Activated CD8-positive, alpha-beta memory T cell treated with anti-CD3 and anti-CD28 coated beads, Interleukin-2, amount 50 U/mL, for 24 hours (primary cell): ENCODE data around the gene ZNF184.

Source experiments
- DNase-seq: peaks from one replicate; pipeline ENCODE4 v3.0.0-alpha.2; 2020; ENCODE audit errors: extremely low read depth

The ZNF184 gene

GRCh38 chr6:27479319-27480182 lies 6.6 kb upstream of the ZNF184 start:
- DNase-seq = peak; percentile 66

DNA sequence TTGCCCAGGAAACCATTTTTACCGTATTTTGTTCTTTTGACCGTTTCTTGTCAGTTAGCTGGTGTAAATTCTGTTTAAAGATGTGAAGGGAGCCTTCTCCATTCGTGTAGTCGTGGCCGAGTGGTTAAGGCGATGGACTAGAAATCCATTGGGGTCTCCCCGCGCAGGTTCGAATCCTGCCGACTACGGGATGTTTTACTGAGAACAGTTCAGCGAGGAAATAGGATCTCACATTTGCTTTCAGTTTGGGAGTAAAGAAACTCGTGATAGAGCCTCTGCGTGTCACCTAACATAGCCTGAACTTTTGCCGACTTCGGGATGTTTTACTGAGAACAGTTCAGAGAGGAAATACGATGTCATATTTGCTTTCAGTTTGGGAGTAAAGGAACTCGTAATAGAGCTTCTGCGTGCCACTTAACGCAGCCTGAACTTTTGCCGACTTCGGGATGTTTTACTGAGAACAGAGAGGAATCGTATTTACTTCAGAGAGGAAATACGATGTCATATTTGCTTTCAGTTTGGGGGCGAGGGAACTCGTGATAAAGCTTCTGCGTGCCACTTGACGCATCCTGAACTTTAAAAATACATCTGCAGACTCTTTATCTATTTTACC lies 5.9 kb upstream of the ZNF184 start:
- DNase-seq = peak; percentile 82

DNA sequence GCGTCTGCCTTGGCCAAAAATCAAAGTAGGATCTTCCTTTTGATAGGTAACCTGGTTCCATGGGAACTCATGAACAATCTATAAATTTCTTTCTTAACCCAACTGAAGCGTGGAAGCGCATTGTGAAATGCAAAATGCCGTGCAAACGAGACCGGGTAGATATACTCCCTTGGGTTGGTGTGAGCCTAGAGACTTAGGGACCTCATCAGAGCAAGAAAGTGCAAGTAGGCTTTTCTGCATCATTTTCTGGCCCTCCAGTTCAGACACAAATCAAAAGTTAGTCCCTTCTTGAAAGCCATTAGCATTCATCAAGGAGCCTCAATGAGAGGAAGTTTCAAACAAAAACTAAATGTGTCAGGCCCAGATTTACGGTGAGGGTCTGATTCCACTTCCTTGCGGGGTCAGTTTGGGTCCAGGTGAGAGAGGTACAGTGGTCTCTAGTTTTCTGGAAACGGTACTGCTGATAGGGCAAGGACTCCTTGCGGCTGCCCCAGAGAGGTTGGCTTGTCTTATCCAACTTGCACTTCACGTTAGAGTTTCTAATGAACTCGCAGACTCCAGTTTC lies 5.3 kb upstream of the ZNF184 start:
- DNase-seq = no peak

DNA sequence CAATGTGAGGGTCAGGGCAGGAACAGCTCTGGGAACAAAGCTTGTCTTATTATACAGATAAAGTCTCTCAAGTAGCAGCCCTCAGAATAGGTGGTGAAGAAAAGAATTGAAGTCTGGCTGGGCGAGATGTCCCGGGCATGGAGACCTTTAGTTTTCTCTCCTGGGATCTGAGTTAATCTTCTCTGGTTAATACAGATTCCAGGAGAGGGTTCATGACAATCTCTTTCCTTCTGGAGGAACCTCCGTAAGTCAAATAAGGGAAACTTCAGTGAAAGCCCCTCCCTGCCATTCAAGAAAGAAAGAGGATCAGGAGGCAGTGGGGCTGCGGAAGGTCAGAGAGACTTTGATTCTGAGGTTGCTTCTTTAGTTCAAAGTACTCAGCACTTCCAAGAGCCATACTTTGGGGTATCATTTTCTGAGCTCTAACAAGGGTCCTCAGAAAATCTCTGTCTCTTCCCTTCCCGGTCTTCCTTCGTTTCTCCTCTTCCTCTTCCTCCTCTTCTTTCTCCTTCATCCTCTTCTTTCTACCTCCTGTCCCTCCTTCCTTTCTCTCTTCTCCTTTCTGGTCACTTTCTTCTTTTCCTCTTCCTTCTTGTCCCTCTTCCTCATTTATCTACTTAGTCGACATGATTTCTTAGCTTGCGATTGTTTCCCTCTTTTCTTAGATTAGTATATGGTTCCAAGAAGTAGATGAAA lies 4.6 kb upstream of the ZNF184 start:
- DNase-seq = no peak

- DNase-seq = no peak
These were observed 3.2 kb upstream of the ZNF184 start for GRCh38 chr6:27476090-27476489.

- DNase-seq = no peak
These were observed 1.8 kb upstream of the ZNF184 start for GRCh38 chr6:27474672-27475071.

DNA sequence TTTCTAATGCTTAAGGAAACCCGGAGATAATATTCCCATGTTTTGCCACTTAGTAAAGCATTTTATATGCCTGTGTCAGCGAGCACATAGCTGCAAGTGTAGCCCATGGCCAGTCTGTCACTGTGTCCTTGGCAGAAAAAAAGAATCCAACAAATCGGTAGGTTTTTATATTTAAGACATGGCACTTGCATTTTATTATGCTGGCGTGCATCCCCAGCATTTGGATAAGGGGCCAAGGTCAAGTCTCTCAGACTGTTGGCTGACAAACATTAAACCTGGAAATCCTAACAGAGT lies 1.2 kb upstream of the ZNF184 start:
- DNase-seq = no peak

GRCh38 chr6:27472182-27472616 lies 706 bp downstream of the ZNF184 start:
- DNase-seq = peak; percentile 47

DNA sequence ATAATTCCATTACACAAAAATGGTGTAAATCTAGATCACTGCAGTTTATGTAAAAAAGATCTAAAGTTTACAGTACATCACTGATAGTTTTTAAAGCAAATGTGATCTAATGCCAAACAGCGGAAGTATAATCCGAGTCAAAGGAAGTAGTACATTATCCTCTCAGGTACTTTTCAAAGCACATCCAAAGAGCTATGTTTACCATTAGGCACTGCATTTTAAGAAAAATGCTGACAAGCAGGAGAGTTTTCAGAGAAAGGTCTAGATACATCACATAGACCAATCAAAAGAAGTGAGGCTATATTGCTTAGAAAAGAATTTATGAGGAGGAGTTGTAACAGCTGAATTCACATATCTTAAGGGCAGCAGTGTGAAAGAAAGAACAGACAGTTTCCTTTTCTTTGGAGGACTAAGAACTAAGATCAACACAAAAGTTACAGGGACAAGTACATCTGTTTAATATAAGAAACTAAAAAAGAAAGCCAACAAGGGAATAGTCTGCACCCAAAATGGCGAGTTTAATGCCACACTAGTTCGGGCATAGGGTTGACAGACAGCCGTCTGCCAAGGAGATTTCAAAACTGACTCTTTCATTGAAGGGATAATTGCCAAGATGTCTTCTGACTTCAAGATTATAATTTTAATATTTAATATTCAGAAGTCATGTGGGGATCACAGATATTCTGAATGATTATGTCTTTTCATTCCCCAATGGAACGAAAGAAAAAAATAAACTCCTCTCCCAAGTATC lies 1.4 kb downstream of the ZNF184 start:
- DNase-seq = no peak

- DNase-seq = no peak
These were observed 2.9 kb downstream of the ZNF184 start for GRCh38 chr6:27470023-27470422.

DNA sequence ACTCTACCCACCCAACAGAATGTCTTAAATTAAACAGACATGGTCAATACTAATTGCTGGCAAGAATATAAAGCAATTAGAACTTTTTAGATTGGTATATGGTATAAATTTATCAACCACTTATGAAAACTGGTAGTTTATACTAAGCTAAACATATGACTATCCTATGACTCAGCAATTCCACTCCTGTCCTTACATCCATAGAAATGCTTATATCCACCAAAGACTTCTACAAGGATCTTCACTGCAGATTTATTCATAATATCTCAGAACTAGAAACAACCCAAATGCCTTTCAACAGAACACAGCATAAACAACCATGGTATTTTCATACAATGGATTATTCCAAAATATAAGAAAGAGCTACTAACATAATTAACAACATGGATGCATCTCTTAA lies 4.6 kb downstream of the ZNF184 start:
- no peak for DNase-seq

GRCh38 chr6:27452496-27452897 lies 20.4 kb downstream of the ZNF184 start:
- no peak for DNase-seq

- no peak for DNase-seq
These were observed 21.1 kb downstream of the ZNF184 start for GRCh38 chr6:27451660-27452390.

DNA sequence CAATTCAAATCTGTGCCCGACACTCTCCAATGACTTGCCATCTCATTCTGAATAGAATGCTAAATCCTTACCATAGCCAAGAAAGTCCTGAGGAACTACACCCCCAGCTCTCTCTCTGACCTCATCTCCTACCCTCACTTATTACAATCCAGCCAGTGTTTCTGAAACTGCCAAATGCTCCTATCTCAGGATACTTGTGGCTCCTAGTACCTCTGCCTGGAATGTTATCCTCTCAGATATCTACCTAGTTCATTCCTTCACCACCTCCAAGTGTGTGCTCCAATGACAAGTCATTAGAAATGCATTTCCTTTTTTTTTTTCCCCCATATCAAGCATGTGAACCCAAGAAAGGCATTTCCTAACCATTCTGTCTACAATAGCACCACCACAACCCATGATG lies 24.4 kb downstream of the ZNF184 start:
- no peak for DNase-seq

DNA sequence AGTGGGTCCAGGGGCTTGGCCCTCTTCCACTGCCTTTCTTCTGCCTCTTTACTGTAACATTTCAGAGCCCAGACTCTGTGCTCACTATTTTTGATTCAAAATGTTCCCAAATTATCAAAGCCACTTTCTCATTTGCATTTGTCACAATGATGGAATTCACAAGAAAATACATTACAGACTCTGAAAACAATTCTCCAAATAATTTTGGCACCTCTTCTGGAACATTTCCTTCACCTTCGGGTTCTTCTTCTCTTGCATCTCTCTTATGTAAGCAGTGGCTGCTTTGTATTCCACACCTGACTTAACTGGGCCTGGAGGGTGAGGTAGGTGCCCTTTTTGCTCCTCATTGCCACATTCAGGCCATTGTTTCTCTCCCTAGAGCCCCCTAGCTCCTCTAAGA lies 30.0 kb downstream of the ZNF184 start:
- no peak for DNase-seq

DNA sequence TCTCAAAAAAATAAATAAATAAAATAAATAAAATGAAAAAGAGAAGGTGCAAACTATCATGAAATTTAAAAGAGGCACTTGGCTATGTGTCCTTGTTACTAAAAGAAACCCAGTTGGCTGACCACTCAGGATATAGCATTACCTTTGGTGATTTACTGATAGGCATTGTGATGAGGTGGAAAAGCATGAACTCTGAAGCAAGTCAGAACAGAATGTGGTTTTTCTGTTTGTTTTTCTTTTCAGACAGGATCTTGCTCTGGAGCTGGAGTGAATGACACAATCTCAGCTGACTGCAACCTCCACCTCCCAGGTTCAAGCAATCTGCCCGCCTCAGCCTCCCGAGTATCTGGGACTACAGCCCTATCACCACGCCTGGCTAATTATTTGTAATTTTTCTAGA lies 31.9 kb downstream of the ZNF184 start:
- DNase-seq = no peak

DNA sequence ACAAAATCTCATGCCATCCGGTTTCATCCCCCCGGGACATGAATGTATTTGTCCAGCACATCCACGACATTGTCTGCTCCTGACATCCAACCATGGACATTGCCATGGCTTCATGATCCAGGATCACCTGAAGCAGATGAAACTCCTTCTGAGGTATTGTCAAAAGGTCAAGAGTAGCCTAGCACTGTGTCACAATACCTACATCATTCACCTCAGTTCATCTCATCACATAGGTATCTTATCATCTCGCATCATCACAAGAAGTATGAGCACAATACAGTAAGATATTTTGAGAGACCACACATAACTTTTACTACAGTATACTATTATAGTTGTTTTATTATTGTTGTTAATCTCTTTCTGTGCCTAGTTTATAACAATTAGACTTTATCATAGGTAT lies 33.5 kb downstream of the ZNF184 start:
- no peak for DNase-seq

DNA sequence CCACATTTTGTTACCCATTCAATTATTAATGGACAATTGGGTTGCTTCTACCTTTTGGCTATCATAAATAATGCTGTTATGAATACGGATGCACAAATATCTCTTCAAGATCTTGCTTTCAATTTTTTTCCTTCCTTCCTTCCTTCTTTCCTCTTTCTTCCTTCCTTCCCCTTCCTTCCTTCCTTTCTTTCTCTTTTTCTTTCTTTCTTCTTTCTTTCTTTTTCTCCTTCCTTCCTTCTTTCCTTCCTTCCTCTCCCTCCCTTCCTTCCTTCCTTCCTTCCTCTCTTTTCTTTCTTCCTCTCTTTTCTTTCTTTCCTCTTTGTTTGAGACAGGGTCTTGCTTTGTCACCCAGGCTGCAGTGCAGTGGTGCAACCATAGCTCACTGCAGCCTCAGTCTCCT lies 39.2 kb downstream of the ZNF184 start:
- DNase-seq = no peak

- DNase-seq = no peak
These were observed 43.9 kb downstream of the ZNF184 start for GRCh38 chr6:27428966-27429365.

DNA sequence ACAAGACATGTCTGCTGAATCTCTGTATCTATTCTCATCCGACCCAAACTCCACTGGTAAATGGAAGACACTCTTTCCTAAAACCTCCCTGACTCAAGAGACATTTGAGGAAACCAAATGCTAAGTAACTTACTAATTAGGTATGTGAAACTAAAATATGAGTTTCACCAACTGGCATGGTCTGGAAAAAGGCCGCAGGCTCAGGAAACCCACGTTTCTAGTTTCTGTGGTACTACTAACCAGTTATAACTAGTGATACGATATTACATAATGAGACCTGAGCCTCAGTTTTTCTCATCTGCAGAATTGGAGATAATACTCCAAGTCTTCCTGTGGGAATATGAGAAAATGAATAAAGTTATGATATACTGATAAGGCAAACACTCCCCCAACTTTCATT lies 44.4 kb downstream of the ZNF184 start:
- DNase-seq = no peak

DNA sequence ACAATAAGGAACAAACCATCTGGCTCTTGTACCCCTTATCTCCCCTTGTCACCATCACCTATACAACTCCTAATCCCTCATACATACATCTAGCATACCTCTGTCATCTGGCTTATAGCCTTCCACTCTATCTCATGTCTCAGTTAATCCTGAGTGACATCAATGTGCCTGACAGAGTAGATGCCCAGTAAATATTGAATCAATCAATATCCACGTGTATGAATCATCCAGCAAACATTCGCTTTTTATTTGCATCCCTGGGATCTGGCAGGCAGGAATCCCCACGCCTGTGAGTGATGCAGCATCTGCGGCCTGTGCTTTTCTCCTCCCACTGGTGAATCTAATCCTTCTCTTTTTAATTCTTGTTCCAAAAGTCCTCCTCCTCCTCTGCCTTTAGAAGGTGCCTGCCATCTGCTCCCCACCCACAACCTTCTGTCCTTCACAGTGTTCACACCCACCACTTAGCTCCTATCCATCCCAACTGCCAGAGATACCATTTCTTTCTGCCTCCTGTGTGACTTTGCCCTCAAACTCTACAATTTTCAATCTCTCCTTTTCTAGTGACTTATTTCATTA lies 46.8 kb downstream of the ZNF184 start:
- DNase-seq = no peak
